Measurements from ENCODE around the gene MUC3A.
A peak's percentile ranks its signal among the peaks of the same experiment; 100 is the strongest.

Gene MUC3A

GRCh38 chr7:100968031-100968430 is 18.7 kb downstream of the MUC3A start:
- DNase-seq (ENCODE audit: low read depth): no peak
- TF ChIP-seq CTCF (conservative IDR thresholded peaks at IDR 0.05; ENCODE audit: low read depth, low read length): no peak
- no peak overlapping the region for H3K4me3 ChIP-seq (ENCODE audit: low read depth, low read length)

GRCh38 chr7:100968650-100969049 is 19.3 kb downstream of the MUC3A start:
- no peak for DNase-seq (ENCODE audit: low read depth)
- TF ChIP-seq CTCF (conservative IDR thresholded peaks at IDR 0.05; ENCODE audit: low read depth, low read length): no peak
- H3K4me3 ChIP-seq (ENCODE audit: low read depth, low read length): no peak overlapping the region

- no peak for DNase-seq (ENCODE audit: low read depth)
- H3K4me3 ChIP-seq (ENCODE audit: low read depth, low read length): no peak within 1 kb of the TSS
- no peak for TF ChIP-seq CTCF (conservative IDR thresholded peaks at IDR 0.05; ENCODE audit: low read depth, low read length)
Observed at GRCh38 chr7:100969066-100969615, 19.8 kb downstream of the MUC3A start, which contains the start of gene MUC12. TSS of gene MUC12 (plus strand) at chr7:100969565. CDS start at chr7:100969623, 58 bp downstream.

GRCh38 chr7:100971111-100972001 is 22.0 kb downstream of the MUC3A start:
- no peak for DNase-seq (ENCODE audit: low read depth)
- no peak for TF ChIP-seq CTCF (conservative IDR thresholded peaks at IDR 0.05; ENCODE audit: low read depth, low read length)

GRCh38 chr7:100972002-100972347 is 22.6 kb downstream of the MUC3A start:
- no peak for TF ChIP-seq CTCF (conservative IDR thresholded peaks at IDR 0.05; ENCODE audit: low read depth, low read length)
- no peak overlapping the region for H3K4me3 ChIP-seq (ENCODE audit: low read depth, low read length)
- no peak for DNase-seq (ENCODE audit: low read depth)

More at GRCh38 chr7:100971111-100972001, 22.0 kb downstream of the MUC3A start:
- no peak overlapping the region for H3K4me3 ChIP-seq (ENCODE audit: low read depth, low read length)

- DNase-seq (ENCODE audit: low read depth): peak; percentile 23
- no peak for TF ChIP-seq CTCF (conservative IDR thresholded peaks at IDR 0.05; ENCODE audit: low read depth, low read length)
- H3K4me3 ChIP-seq (ENCODE audit: low read depth, low read length): no peak overlapping the region
Observed at GRCh38 chr7:100974021-100974420, 24.7 kb downstream of the MUC3A start.

Data from choroid plexus epithelial cell (primary cell).